Measurements from ENCODE around the gene TEAD3.

DNA sequence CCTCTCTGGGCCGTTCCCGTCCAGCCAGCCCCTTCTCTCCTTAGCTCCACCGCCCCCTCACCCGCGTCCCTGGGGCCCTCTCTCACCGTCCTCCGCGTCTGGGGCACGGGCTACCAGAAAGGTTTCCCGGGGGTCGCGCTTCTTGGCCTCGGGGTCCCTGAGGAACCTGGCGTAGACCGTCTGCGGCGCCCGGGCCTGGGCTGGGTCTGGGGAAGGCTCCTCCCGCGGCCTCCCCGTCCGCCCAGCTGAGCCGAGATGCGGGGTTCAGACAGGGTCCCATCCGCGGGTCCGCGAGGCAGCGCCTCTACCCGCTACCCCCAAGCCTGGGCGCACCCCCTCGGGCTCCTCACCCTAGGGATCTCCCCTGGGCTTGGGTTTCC, 14.7 kb upstream of the TEAD3 start:
- TF ChIP-seq, protein P1, sequence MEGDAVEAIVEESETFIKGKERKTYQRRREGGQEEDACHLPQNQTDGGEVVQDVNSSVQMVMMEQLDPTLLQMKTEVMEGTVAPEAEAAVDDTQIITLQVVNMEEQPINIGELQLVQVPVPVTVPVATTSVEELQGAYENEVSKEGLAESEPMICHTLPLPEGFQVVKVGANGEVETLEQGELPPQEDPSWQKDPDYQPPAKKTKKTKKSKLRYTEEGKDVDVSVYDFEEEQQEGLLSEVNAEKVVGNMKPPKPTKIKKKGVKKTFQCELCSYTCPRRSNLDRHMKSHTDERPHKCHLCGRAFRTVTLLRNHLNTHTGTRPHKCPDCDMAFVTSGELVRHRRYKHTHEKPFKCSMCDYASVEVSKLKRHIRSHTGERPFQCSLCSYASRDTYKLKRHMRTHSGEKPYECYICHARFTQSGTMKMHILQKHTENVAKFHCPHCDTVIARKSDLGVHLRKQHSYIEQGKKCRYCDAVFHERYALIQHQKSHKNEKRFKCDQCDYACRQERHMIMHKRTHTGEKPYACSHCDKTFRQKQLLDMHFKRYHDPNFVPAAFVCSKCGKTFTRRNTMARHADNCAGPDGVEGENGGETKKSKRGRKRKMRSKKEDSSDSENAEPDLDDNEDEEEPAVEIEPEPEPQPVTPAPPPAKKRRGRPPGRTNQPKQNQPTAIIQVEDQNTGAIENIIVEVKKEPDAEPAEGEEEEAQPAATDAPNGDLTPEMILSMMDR (IDR thresholded peaks at IDR 0.05): no peak
- TF ChIP-seq POLR2A (IDR thresholded peaks at IDR 0.05): no peak
